ENCODE results near the gene NOS3.
A peak's percentile ranks its signal among the peaks of the same experiment; 100 is the strongest.

NOS3 gene

DNA sequence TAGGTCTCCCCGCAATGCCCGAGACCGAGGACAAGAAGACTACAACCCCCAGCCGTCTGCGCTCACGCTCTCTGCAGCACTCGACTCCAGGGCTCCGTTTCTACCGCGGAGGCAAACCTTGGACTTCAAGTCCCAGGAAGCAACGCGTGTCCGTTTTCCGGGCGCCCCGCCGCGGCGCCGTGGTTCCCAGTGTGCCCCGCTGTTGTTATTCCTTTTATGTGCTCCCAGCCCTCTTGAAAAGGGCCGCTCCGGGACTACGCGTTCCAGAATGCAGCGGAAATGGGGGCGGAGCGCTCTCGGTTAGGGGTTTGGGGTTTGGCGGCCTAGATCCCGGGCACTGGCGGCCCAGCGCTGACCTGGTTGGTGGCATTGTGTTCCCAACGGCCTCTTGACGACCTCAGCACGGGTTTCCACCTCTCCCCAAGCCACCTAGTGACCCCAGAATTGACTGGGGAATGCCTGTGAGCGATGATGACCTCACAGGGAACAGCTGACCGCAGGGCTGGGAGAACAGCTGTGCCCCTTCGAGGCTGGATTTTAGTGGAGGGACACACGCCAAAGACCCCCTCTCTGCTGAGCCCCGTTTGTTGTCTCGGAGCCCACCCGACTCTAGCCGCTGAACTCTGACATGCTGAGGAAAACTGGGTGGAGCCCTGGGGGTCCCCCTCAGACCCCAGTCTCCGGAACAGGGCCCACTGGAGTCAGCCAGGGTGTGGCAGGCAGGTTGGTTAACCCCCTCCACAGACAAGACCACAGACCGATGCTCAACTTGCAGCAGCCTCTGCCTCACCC lies 67.4 kb downstream of the NOS3 start (continued):
- TF ChIP-seq FEZF1 (tag by site-specific recombination; IDR thresholded peaks at IDR 0.05) (peak; percentile 61), ZNF391 (tag by site-specific recombination; IDR thresholded peaks at IDR 0.05; ENCODE audit: borderline replicate concordance, low read depth) (peak; percentile 80; the same call in 1 of the 2 replicates), ZNF610 (tag by site-specific recombination; IDR thresholded peaks at IDR 0.05; ENCODE audit: borderline replicate concordance) (0 out of 2 replicates have a peak, but pooled peaks have one; percentile 19), ZFHX2 (tag by site-specific recombination; conservative IDR thresholded peaks at IDR 0.05) (0 out of 2 replicates have a peak, but pooled peaks have one; percentile 23), ZSCAN23 (tag by site-specific recombination; IDR thresholded peaks at IDR 0.05) (no peak), ZNF433 (tag by site-specific recombination; IDR thresholded peaks at IDR 0.05; ENCODE audit: low read depth) (no peak), ZNF510 (tag by site-specific recombination; IDR thresholded peaks at IDR 0.05; ENCODE audit: insufficient replicate concordance) (no peak), ZNF830 (tag by site-specific recombination; IDR thresholded peaks at IDR 0.05; ENCODE audit: low read depth) (no peak), ZNF768 (tag by site-specific recombination; IDR thresholded peaks at IDR 0.05) (no peak), ZBTB10 (tag by site-specific recombination; IDR thresholded peaks at IDR 0.05) (peak; percentile 97), ZNF133 (tag by site-specific recombination; IDR thresholded peaks at IDR 0.05) (no peak), ZNF558 (tag by site-specific recombination; IDR thresholded peaks at IDR 0.05) (no peak), ZBTB17 (tag by site-specific recombination; IDR thresholded peaks at IDR 0.05) (peak; percentile 99), ZNF596 (tag by site-specific recombination; IDR thresholded peaks at IDR 0.05) (no peak), ZNF530 (tag by site-specific recombination; IDR thresholded peaks at IDR 0.05; ENCODE audit: low read depth) (no peak), REPIN1 (tag by site-specific recombination; IDR thresholded peaks at IDR 0.05; ENCODE audit: low read depth) (no peak), ZNF324 (tag by site-specific recombination; IDR thresholded peaks at IDR 0.05) (peak; percentile 72), ZNF23 (tag by site-specific recombination; IDR thresholded peaks at IDR 0.05; ENCODE audit: borderline replicate concordance) (no peak), ZNF513 (tag by site-specific recombination; IDR thresholded peaks at IDR 0.05) (no peak), OVOL3 (tag by site-specific recombination; IDR thresholded peaks at IDR 0.05) (no peak), ZFP41 (tag by site-specific recombination; IDR thresholded peaks at IDR 0.05; ENCODE audit: borderline replicate concordance) (no peak)
- TF ChIP-seq, protein P1, sequence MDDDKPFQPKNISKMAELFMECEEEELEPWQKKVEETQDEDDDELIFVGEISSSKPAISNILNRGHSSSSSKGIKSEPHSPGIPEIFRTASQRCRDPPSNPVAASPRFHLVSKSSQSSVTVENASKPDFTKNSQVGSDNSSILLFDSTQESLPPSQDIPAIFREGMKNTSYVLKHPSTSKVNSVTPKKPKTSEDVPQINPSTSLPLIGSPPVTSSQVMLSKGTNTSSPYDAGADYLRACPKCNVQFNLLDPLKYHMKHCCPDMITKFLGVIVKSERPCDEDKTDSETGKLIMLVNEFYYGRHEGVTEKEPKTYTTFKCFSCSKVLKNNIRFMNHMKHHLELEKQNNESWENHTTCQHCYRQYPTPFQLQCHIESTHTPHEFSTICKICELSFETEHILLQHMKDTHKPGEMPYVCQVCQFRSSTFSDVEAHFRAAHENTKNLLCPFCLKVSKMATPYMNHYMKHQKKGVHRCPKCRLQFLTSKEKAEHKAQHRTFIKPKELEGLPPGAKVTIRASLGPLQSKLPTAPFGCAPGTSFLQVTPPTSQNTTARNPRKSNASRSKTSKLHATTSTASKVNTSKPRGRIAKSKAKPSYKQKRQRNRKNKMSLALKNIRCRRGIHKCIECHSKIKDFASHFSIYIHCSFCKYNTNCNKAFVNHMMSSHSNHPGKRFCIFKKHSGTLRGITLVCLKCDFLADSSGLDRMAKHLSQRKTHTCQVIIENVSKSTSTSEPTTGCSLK (tag by site-specific recombination; IDR thresholded peaks at IDR 0.05) = no peak
- TF ChIP-seq, protein P2, sequence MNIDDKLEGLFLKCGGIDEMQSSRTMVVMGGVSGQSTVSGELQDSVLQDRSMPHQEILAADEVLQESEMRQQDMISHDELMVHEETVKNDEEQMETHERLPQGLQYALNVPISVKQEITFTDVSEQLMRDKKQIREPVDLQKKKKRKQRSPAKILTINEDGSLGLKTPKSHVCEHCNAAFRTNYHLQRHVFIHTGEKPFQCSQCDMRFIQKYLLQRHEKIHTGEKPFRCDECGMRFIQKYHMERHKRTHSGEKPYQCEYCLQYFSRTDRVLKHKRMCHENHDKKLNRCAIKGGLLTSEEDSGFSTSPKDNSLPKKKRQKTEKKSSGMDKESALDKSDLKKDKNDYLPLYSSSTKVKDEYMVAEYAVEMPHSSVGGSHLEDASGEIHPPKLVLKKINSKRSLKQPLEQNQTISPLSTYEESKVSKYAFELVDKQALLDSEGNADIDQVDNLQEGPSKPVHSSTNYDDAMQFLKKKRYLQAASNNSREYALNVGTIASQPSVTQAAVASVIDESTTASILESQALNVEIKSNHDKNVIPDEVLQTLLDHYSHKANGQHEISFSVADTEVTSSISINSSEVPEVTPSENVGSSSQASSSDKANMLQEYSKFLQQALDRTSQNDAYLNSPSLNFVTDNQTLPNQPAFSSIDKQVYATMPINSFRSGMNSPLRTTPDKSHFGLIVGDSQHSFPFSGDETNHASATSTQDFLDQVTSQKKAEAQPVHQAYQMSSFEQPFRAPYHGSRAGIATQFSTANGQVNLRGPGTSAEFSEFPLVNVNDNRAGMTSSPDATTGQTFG (tag by site-specific recombination; IDR thresholded peaks at IDR 0.05; ENCODE audit: borderline replicate concordance) = no peak
- TF ChIP-seq, protein P3, sequence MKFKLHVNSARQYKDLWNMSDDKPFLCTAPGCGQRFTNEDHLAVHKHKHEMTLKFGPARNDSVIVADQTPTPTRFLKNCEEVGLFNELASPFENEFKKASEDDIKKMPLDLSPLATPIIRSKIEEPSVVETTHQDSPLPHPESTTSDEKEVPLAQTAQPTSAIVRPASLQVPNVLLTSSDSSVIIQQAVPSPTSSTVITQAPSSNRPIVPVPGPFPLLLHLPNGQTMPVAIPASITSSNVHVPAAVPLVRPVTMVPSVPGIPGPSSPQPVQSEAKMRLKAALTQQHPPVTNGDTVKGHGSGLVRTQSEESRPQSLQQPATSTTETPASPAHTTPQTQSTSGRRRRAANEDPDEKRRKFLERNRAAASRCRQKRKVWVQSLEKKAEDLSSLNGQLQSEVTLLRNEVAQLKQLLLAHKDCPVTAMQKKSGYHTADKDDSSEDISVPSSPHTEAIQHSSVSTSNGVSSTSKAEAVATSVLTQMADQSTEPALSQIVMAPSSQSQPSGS (tag by site-specific recombination; IDR thresholded peaks at IDR 0.05; ENCODE audit: low read depth) = peak; percentile 80
- TF ChIP-seq, protein P4, sequence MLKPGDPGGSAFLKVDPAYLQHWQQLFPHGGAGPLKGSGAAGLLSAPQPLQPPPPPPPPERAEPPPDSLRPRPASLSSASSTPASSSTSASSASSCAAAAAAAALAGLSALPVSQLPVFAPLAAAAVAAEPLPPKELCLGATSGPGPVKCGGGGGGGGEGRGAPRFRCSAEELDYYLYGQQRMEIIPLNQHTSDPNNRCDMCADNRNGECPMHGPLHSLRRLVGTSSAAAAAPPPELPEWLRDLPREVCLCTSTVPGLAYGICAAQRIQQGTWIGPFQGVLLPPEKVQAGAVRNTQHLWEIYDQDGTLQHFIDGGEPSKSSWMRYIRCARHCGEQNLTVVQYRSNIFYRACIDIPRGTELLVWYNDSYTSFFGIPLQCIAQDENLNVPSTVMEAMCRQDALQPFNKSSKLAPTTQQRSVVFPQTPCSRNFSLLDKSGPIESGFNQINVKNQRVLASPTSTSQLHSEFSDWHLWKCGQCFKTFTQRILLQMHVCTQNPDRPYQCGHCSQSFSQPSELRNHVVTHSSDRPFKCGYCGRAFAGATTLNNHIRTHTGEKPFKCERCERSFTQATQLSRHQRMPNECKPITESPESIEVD (tag by site-specific recombination; IDR thresholded peaks at IDR 0.05) = no peak
- TF ChIP-seq, protein P5, sequence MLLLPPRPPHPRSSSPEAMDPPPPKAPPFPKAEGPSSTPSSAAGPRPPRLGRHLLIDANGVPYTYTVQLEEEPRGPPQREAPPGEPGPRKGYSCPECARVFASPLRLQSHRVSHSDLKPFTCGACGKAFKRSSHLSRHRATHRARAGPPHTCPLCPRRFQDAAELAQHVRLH (tag by site-specific recombination; IDR thresholded peaks at IDR 0.05) = peak; percentile 7; the same call in 1 of the 2 replicates

Data from HEK293 (cell line).